Measurements from ENCODE around the gene PXK.

The PXK gene

GRCh38 chr3:58386626-58387365 is 54.1 kb downstream of the PXK start:
- no peak for DNase-seq

DNA sequence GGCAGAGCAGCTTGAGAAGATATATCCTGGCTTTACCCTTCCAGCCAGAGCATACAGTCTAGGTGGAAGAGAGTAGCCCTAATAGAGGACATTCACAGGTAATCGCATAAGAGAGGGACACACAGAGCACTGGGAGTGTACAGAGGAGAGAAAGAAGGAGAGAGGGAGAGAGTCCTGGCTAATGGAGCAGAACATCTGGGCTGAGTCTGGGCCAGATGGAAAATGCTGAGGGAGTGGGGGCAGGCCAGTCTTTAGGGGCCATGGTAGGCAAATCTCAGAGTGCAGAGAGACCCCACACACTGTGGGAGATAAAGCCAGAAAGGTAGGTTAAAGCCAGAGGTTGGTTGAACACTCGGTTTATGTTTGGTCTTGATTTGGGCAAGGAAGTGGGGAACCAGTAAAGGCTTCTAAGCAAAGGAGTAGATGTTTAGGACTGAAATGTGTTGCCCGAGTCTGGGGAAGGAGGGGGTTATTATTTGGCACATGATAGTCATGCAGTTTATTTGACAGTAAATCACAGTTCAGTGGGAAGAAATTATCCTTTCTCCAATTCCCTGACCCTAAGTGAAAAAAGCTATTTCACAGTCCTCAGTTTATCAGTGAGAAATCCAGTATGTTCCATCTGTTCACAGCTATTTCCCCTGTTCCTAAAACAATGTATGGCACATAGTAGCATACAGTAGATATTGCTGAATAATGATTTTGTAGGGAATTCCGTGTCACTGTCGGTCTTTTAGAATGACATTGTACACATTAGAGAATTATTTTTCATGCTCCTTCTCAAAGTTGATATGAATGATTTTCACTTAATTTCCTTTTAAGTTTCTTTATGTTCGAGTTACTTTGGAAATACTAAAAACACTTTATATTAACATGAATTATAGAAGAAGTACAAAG is 55.2 kb downstream of the PXK start:
- DNase-seq: no peak

DNA sequence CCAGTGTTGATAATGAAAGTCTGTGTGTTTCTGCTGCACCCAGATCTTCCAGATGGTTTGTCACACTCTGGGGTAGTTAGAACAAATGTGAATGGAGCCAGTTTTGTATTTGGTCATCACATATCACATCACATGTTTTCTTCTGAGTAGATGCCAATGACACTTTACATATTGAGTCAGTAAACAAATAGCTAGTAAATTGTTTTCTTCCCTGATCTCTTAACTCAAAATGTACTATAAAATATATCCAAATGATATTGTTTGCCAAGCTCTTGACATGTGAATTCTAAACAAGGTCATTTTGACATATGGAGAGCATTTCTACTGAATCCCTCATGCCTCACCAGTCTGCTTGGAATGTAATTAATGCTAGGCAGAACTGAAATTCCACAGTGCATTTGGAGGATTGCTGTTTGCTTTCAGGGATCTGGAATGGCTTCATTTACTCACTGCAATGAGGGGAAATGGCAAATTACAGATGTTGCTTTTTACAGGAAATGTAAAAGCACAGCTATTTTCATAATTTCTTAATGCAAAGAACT is 55.9 kb downstream of the PXK start:
- DNase-seq: no peak

- no peak for DNase-seq
These were observed 58.6 kb downstream of the PXK start for GRCh38 chr3:58391156-58391865.

DNA sequence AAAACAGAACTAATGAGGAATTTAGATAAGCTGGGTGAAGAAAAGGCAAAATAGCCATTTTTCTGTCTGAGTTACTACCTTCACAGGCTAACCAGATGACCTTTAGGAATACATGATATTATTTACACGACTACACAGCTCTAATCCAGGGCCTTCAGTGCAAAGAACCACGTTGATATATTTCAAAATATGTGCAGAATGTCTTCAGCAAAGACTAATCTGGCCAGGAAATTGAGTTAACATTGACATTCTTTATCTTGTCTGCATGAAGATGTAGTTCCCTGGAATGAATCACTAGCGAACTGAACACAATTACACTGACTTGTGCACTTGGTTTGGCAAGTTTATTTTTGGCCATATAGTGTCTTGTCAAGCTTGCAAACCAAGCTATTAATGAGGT is 59.5 kb downstream of the PXK start:
- no peak for DNase-seq

GRCh38 chr3:58394339-58394738 is 61.6 kb downstream of the PXK start:
- DNase-seq: no peak

GRCh38 chr3:58398669-58399333 is 66.1 kb downstream of the PXK start:
- no peak for DNase-seq

DNA sequence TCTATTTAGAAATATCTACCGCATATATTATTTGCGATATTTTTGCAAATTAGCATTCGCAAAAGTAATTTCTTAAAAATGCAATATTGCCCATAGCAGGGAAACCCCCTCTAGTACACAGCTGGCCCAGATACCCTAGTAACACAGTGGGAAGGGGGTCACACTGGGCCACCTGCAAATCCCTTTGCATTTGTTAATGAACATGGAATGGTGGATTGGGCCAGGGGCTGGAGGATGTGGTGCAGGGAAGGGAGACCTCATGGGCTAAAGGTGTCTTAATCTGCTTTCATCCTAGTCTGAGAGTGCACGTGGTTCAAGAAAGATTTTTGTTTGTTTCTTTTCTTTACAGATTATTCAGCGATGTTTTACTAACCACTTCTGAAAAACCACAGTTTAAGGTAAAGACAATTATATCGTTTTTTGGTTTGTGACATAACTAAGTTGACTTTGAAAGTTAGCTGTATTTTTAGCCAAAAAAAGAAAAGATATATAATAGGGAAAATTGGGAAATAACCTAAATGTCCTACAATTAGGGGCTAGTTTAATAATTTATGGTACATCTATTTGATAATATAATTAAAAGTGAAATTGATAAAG is 70.9 kb downstream of the PXK start:
- DNase-seq: no peak

GRCh38 chr3:58404396-58404795 is 71.7 kb downstream of the PXK start:
- no peak for DNase-seq

GRCh38 chr3:58408906-58409305 is 76.2 kb downstream of the PXK start:
- DNase-seq: no peak

DNA sequence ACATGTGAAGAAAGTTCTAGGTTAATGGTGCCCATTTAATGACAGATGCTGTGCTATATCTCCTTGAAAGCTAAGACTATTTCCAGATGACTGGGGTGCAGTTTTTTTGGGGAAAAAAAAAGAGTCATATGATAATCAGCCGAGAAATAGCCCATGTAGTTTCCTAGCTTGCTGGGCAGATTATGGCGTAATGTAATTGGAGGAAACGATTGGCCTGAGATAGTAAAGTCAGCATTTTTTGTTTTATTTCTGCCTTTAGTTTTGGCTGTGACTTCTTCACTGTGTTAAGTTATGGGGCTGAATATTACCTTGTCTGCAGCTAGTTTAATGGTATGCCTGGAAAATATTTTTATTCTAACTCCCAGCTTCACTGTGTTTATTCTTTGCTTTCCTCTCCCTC is 77.0 kb downstream of the PXK start:
- DNase-seq: no peak

- no peak for DNase-seq
These were observed 78.3 kb downstream of the PXK start for GRCh38 chr3:58411036-58411435.

GRCh38 chr3:58411851-58412830 is 79.4 kb downstream of the PXK start:
- no peak for DNase-seq

GRCh38 chr3:58414538-58415197 is 82.0 kb downstream of the PXK start:
- peak; percentile 9 for DNase-seq

DNA sequence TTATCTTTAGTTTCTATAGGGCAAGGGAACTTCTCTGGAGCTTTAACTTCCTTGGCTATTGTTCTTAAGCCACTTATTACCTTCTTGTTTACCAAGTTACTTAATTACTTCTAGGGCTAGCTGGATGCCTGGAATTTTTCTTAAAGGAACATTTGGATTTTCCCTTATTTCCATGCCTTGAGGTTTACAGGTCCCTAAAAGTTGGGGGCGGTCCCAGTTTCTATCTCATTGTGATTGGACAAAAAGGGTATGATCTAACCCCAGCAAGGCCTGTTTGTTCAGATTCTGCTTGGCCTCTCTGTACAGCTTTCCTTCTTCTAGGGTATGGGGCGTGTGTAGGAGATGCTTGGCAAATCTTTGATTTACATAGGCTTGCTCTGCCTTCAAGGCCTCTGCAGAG is 83.5 kb downstream of the PXK start:
- DNase-seq: no peak

DNA sequence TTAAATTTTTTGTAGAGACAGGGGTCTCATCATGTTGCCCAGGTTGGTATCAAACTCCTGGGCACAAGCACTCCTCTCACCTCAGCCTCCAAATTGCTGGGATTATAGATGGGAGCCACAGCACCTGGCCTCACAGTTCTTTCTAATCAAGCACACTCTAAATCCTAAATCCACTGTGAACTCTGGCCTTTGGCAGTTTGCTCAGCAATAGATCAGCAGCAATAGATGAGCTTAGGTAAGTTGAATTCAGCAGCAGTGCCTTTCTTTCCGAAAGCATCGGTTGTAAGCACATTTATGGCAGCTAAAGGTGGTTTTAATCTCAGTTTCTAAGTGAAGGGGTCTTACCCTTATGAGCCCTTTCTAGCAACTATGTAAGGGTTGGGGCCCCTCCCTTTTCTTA is 84.4 kb downstream of the PXK start:
- DNase-seq: no peak

GRCh38 chr3:58418227-58418626 is 85.5 kb downstream of the PXK start:
- no peak for DNase-seq

- no peak for DNase-seq
These were observed 87.3 kb downstream of the PXK start for GRCh38 chr3:58419780-58420507.

- DNase-seq: no peak
These were observed 88.3 kb downstream of the PXK start for GRCh38 chr3:58421004-58421403.

Measured in NCI-H1436 (cell line).